Right lobe of liver (tissue), 4 donors: Measurements from ENCODE around the gene COIL.

Experiments used
- CTCF ChIP-seq, 4 donors: fragments of 200-600 bp in 3 of 4; fragments of 450-650 bp in 1 of 4; IDR thresholded peaks; one replicate each; pipeline versions ENCODE4 v1.5.1 to v1.8.0; 2016 to 2022; ENCODE audit warnings: antibody characterized with exemption in 4 of 4, mild to moderate bottlenecking in 2 of 4
- POLR2A ChIP-seq: fragments of 450-650 bp; IDR thresholded peaks from one replicate; pipeline ENCODE4 v1.6.1; 2017; ENCODE audit warnings: antibody characterized with exemption, mild to moderate bottlenecking
- donor health status: DM: no; HTN: no; CAD: no.
- donor health status: DM: no; HTN: no; CAD: no.
- donor health status: DM: no; HTN: yes; CAD: no.

DNA sequence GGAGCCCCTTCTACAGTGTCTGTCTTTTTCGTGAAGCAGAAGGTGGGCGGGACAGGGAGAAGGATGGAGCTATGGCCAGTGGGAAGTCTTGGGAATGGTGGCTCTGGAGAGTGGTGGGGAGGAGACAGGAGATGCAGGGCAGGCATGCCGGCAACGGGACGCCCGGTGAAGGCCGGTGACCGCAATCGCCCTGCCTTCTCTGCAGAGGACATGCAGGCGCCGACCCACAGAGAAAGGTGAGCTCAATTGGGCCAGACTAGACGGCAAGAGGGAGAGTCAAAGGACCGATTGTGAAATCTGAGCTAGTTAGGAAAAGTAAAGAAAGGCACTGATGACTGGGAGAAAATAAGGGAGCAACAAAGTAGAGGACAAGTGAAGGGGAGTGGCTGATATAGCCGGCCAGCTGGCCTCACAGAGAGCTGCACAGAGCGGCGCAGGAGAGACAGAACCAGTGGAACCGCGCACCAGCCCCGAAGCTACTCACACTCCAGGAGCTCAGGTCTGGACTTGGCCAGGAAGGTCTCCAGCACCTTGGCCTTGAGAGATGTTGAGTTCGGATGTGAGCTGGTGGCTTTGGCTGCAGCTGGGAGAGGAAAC is 65.9 kb downstream of the COIL start:
- TF ChIP-seq CTCF (IDR thresholded peaks at IDR 0.05) = no peak
- no peak for TF ChIP-seq POLR2A
